SKM-1 (cell line): ENCODE data around the gene PPID.
"Not testable (repeated sequence)": the region's sequence is repeated elsewhere in the genome, so short reads cannot be mapped to it uniquely, and the experiment has no call there.

Source experiments
- DNase-seq: peaks from one replicate; lab custom pipeline; 2025; ENCODE audit not compliant: unreplicated experiment; lab: John Stamatoyannopoulos, UW

PPID gene

DNA sequence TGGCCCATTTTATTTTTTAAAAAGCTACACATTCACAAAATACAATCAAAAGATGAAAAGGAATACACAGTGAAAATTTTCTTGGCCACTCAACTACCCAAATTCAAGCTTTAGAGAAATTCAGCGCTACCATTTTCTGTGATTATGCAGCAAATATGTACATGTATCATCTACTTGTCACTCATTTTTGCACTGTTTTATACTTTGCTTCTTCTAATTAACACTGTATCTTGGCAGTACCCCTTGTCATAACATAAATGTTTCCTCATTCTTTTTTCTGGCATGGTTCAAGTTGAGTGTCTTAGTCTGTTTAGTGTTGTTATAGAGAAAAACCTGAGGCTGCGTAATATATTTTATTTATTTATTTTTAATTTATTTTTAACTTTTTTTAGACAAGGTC, 15.7 kb upstream of the PPID start:
- no peak for DNase-seq

DNA sequence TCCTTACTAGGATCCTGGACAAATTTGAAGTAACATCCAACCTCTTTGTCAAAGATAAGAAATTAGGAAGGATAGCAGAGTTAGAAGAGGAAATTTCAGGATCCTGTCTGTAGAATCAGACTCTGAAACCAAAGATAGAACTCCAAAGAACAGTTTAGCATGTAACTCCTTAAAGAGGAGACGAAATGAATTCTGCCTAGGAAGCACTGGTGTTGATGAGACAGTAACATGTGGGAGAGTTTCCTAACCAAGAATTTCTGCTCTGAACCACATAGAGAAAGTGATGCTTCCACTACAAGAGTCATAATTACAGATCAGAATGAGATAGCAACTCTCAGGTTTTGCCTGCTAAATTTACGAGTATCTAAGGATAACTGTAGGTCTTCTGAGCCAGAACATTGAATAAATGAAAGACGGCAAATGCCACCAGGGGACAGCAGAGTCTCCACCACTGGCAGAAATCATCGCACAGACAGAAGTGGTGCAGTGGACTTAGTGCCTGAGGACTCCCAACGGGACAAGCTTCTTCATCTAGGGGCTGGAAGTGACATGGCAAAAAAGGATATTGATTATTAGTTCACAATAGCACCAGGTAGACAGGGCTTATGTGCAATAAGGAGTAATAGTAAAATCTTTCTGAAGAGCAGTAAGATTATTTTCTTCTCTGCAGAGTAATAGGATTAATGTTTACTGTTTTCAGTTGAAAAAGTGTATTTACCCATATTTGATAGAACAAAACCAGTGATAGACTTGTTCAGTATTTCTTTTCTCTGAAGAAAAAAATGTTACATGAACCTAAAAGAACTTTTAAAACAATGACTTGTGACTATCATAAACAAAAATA, 6.7 kb upstream of the PPID start:
- DNase-seq: peak; percentile 37

DNA sequence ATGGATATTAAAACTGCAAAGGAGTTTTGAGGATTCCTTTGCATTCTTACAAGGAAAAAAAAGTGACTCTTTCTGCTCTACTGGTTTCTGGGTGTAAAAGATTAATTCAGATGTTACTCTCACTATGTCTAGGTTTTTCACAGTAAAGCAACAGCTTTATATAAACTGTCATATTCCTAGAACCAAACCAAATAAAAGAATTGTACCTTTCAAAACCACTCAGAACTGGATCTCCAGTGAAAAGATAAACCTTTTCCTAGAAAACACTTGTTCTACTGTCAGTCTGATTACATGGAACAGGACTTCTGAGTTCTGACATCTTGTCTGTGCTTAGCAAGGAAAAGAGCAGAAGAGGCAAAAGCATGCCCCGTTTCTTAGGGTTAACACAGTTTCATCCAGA, 5.0 kb upstream of the PPID start:
- no peak for DNase-seq

DNA sequence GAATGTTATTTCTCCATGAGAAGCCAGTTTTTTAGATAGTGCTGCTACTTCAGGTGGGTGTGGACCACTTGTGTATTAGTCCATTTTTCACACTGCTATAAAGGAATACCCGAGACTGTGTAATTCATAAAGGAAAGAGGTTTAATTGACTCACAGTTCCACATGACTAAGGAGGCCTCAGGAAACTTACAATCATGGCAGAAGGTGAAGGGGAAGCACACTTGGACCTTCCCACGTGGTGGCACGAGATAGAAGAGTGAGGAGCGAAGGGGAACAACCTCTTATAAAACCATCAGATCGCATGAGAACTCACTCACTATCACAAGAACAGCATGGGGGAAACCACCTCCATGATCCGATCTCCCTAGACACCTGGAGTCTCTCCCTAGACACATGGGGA, 3.4 kb upstream of the PPID start:
- no peak for DNase-seq

DNA sequence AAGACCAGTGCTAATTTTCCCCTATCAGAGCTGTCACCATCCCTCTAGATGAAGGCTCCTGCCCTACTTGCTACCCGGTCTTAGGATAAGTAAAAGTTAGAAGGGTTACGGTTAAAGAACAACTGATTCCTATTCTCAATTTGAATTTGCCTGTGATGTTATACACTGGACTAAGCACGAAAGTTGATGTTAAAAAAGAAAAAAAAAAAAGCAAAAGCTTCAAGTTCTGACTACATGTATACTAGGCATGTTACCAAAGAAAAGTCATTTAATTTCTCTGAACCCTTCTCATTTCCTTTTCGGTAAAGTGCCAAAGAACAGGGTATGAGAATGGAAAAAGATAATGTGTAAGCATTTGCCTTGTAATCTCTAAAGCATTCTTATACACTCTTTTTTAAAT, 1.4 kb upstream of the PPID start:
- no peak for DNase-seq

DNA sequence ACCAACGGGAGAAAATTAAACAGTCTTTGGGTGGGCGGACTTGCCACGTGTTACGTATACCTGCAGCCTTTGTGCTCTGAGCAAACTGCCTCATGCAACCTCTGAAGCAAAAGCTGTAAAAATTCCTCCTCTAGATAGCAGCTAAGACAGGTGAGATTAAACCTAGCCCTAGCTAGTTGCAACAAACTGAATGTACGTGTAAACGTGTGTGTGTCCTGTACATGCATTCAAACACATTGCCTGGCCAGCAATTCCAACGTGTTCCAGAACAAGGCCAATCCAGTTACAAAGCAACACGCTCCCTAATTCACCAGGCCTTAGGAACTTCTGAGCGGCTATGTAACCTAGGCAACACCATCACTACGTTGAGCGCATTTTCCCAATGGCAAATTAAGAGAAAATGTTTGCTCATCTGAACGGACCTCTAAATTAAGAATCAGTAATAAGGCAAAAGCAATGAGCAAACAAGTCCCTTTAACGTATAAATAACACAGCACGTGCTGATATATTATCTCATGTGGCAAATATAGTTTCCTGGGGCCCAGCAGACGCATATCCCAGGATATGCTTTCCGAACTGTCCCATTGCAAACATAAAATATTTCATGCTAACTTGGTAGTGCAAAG, 792 bp downstream of the PPID start:
- DNase-seq: no peak

DNA sequence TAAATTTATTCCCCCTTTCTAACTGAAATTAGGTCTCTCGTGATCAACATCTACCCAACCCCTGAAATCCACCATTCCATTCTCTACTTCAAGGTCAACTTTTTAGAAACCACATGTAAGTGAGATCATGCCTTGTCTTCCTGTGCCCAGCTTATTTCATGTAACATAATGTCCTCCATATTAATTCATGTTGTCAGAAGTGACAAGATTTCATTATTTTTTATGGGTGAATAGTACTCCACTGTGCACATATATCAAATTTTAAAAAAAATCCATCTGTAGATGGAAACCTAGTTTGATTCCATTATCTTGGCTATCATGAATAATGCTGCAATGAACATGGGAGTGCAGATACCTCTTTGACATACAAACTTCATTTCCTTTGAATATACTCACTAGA, 1.5 kb downstream of the PPID start:
- DNase-seq: no peak

DNA sequence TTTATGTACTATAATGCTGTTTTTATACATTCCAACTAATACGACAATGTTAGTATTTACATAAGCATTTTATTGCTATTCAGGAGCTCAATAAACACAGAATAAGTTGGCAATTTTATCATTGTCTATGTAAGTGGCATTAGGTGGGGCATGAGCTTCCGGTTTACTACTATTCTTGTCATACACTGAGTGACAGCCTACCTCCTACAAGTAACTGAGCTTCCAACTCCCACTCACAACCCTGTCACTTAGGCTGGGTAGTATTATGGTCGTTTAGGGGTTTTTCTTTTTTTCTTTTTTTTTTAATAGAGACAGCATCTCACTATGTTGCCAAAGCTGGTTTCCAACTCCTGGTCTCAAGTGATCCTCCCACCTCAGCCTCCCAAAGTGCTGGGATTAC, 7.4 kb downstream of the PPID start:
- no peak for DNase-seq

DNA sequence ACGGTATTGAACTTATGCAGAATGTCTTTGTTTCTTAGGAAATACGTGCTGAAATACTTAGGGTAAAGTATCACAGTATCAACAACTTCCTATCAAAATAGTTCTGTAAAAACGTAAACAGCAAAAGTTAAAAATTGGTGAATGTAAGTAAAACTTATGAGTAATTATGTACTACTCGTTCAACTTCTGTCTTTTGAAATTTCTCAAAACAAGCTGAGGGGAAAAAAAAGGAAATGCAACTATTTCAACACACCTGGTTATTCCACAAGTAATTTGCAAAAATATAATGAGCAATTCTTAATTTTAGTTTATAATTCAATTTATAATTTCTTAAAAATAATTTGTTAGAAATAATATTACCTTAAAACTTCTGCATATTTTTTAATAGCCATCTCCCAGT, 8.3 kb downstream of the PPID start:
- DNase-seq: no peak

DNA sequence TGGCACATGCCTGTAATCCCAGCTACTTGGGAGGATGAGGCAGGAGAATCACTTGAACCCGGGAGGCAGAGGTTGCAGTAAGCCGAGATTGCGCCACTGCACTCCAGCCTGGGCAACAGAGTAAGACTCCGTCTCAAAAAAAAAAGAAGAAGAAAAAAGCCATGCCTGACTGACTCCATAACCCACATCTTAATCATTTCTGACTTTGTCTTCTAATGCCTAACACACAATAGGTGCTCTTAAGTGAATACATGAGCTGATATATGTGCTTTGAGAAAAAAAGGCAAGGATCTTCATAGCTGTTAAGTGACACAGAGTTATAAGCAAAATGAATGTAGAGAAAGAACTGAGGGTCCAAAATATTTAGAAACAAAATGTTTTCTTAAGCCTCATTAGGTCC, 10.6 kb downstream of the PPID start:
- not testable (repeated sequence) for DNase-seq

DNA sequence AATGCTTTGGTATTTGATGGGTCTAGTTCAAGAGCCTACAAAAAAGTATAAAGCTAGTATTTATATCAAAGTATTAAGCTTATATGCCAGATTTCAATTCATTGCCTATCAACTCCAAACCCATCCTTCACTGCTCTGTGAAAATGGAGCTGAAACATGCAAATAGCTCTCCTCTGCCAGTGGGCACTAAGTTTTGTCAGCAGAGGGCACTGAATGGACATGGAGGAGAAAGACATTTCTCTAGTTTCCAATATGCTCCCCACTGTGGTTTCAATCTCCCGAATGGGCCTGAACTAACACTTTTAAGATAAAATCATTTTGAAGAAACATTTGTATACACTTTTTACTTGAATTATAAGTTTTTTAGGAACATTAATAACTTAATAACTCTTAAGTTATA, 12.4 kb downstream of the PPID start:
- DNase-seq: no peak

DNA sequence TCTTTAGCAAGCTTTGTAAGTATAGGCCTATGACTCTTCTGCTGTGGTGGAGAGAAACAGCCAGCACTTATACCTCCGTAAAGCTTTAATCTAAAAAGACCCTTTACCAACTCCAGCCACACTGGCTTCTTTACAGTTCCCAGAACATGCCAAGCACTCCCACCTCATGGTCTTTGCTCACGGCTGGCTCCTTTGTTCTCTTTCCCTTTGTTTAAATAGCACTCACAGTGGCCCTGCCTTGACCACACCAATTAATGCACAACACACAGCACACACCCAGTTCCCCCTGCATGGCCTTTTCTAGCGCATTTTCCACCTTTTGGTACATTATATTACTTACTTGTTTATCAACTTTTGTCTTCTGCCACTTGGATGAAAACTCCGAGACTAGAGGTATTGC, 18.9 kb downstream of the PPID start:
- no peak for DNase-seq

DNA sequence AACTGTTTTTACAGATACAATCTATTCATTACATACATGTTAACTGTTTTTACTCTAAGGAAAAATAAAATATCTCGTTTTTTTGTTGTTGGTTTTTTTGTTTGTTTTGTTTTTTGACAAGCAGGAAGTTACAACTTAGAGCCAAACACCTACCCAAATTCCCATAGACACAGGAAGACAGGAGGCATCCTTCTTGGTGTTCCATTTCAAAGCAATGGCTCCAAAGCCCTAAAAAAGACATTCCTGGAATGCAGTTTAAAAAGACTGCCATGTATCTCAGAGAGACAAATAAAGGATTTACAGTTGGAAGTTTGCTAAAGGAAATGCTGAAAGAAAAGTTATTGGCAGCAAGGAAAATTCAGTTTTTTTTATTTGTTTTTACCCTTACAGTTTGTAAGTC, 34.4 kb downstream of the PPID start:
- DNase-seq: no peak

DNA sequence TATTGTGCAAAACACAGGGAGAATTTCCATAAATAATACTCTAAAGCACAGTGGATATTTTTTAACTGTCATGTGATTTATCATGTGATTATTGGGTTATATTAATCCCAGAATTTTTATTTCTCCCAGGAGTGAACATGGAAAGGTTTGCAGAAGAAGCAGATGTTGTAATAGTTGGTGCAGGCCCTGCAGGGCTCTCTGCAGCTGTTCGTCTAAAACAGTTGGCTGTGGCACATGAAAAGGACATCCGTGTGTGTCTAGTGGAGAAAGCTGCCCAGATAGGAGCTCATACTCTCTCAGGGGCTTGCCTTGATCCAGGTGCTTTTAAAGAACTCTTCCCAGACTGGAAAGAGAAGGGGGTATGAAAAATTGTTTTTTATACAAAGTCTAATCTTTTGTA, 41.1 kb downstream of the PPID start:
- no peak for DNase-seq

DNA sequence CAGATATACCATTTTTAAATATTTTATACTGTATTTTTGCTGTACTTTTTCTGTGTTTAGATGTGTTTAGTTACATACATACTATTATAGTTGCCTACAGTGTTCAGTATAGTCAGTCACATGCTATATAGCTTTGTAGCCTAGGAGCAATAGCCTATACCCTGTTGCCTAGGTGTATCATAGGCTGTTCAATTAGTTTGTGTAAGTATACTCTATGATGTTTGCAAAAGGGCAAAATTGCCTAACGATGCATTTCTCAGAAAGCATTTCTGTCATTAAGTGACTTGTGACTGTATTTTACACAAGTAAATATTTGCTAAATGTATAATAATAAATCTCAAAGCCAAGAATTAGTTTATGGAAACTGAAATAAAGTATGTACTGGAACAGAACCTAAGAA, 41.6 kb downstream of the PPID start:
- no peak for DNase-seq

DNA sequence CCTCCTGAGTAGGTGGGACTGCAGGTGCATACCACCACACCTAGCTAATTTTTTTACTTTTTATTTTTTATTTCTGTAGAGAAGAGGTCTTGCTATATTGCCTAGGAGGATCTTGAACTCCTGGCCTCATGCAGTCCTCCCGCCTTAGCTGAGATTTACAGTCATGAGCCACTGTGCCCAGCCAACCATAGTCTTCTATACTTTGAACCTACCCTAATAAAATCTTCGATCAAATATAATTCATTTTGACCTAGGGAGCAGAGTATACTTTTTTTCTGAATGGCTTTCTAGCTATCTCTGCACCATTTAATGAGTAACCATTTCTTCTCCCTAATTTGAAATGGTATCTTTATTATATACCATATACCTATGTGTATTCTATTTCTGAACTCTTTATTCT, 44.4 kb downstream of the PPID start:
- DNase-seq: no peak

DNA sequence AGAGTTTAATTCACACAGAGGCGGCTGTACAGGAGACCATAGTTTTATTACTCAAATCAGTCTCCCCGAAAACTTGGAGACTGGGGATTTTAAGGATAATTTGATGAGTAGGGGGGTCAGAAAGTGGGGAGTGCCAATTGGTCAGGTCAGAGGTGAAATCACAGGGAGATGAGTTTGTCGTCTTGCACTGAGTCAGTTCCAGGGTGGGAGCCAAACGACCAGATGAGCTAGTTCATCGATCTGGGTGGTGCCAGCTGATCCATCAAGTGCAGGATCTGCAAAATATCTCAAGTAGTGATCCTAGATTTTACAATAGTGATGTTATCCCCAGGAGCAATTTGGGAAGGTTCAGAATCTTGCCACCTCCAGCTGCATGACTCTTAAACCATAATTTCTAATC, 47.1 kb downstream of the PPID start:
- DNase-seq: no peak

DNA sequence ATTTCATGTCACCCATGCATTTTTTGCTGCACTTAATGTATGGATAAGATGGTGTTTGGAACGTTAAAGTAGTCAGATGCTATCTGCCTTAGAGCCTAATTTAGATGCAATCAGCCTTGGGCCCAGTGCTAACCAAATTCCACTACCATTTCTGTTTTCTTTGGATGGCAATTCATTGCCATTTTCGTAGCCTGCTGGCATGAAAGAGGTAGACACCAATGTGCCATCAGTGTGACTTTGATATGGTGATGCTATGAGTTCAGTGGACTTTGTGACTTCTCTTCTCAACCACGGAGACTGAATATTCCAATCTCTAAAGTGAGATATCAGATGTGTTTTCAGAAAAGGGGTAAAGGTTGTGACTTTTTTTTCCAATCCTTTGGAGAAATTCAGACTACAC, 49.6 kb downstream of the PPID start:
- DNase-seq: no peak

DNA sequence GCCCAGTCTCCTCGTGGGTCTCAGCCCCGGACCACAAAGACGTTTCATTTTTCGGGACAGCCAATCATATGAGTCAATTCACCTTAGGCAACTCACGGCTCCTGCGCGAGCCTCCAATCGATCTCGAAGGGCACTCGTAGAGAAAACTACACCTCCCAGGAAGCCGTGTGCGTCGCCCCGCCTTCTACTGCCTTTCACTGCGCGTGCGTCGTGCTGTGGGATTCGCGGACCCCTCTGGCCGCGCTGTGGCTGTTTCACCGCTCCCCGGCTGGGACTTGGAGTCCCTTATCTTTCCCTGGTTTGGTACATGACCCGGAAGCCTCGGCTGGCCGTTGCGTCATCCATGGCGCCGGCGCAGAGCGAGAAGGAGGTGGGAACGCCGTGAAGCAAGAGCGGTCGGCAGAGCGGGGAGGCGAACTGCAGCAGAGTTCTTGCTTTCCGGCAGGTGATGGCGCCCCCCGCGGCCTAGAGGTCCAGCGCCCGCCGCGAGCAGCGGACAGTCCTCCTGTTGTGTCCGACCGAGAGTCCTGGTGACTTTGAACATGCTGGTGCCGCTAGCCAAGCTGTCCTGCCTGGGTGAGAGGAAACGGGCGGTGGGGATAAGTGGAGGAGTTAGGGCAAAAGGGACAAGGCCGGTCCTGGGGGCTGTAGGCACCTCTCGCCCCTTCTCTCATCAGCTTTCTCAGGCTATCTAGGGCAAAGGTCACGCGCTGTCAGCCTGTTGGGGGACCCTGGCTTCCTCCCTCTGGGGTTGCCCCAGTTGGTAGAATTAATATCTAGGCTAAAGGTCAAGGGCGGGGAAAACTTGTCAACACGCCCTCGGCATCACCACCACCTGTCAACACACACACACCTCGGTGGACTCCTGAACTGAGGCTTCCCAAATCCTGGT, 51.0 kb downstream of the PPID start, which contains the start of gene ETFDH:
Gene ETFDH, plus strand, starts transcription at position 382 of the 892 bp plus-strand sequence. Its CDS starts 161 bp downstream, at position 543.
- DNase-seq: peak; percentile 95

DNA sequence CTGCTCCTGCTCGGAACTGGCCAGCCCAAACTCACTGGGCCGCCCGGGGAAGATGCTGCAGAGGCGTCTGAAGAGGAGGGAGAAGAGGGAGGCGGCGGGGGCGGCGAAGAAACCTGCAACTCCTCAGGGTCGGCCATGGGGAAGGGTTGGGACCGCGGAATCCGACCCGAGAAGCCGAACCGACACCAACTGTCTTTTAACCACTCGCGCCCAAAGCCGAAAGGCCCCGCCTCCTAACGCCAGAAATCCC, 51.6 kb downstream of the PPID start, which contains the start of gene C4orf46:
Gene C4orf46, minus strand, starts transcription at position 223 of the 250 bp plus-strand sequence. Its CDS starts 86 bp downstream, at position 137.
- no peak for DNase-seq

DNA sequence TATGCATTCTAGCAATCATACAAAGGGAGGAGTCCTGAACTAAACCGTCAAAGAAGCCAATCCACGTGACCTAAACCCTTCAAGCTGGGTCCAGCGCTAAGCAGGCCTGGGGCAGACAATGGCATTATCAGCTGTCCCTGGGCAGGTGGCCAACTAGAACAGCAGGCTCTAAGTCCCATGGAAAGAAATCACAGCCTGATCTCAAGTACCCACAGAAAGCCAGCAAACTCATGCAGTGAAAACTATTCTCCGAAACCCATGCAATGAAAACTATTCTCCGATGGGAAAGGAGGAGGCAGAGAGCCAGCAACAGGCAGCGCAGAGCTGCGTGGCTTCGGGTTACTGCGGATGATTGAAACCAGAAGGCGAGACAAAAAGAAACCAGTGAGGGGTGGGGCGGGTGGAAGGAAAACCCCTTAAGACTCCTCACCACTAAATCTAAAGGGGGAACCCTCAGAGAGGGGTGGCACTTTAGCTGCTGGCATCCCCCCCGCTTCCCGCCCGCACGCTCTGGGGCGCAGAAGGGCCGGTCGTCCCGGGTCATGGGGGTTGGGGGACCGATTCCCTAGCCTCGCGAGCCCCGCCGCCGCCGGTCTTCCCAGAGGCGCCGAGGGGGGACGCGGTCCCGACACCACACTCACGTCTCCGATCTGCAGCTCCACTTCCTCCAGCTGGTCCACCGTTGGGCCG, 52.1 kb downstream of the PPID start:
- no peak for DNase-seq
